Pericardium fibroblast (primary cell): Measurements from ENCODE around the gene TPRA1. TPM values are rescaled to one million over a fixed set of nuclear protein-coding genes. Genes with fewer than 3 reads are reported as not detected.

ENCODE experiments used
- total RNA-seq: library from RNA; depleted of rRNA; stranded (reverse); fragments of >200 nt; gene quantifications from 2 replicates; pipeline ENCODE4 v1.2.3, GENCODE V29; 2015

Gene TPRA1
- total RNA-seq = 65.4 and 74.1 TPM in 2 replicates

GRCh38 chr3:127590593-127591465, at the start of gene TPRA1:
Gene TPRA1 (minus strand): TSS chr3:127590733. CDS start chr3:127580146, 10,587 bp downstream.

GRCh38 chr3:127628788-127629466, 38.4 kb upstream of the TPRA1 start, which contains the start of gene PODXL2:
Gene PODXL2 (plus strand): TSS chr3:127629185. CDS start chr3:127629220, 35 bp downstream.

Other genes with a start within 250 kb of the TPRA1 start
- gene MCM2, start 7.7 kb upstream of the TPRA1 start, total RNA-seq = 7.9 and 10.2 TPM in 2 replicates
- gene PODXL2, start 38.5 kb upstream of the TPRA1 start, total RNA-seq = 4.2 and 6.1 TPM in 2 replicates
- gene ABTB1, start 82.2 kb upstream of the TPRA1 start, total RNA-seq = 7.6 and 13.4 TPM in 2 replicates
- gene MGLL, start 231.8 kb upstream of the TPRA1 start, total RNA-seq = 8.3 and 28.9 TPM in 2 replicates